NCI-H128 (cell line): ENCODE results near the gene TOLLIP.
"Not testable (repeated sequence)": the region's sequence is repeated elsewhere in the genome, so short reads cannot be mapped to it uniquely, and the experiment has no call there.

ENCODE experiments used
- DNase-seq: peaks from one replicate; lab custom pipeline; 2025; ENCODE audit not compliant: unreplicated experiment; lab: John Stamatoyannopoulos, UW

Gene TOLLIP

DNA sequence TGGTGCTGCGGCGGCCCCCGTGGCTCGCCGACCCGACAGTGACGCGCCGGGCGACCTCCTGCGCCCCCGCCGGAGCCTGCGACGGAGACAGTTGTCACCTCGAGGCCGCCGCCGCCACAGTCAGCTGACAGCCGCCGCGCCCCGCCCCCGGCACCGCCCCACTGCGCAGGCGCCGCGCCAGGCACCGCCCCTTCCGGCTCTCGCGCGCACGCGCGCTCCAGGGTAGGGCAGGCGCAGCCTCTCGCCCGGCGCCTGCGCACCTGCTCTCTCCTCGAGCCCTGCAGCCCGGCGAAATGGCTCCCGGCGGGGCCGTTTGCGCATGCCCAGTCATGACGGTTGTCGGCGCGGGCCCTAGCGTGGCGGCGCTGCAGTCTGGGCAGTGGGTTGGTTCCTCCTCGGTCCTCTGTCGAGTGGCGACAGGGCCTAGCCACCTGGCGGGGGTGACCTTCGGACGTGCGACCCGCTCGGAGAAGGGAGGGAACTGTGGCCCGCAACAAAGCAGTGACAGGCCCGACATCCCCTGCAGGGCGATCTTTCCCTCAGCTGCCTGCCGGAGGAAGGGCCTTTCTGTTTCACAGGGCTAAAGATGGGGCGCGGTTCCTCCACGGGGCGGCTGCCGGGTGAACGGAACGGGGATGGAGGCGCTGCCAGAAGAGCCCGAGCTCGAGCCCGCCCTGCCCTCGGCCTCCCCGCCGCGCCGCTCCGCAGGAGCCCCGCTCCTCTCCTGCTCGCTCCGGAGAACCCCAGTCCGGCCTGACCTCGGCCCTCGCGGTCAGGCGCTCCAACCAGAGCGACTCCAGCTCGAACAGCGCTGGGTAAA is at the start of gene TOLLIP:
Gene TOLLIP (minus strand): TSS at position 135 of the 820 bp plus-strand sequence. CDS start 134 bp downstream, at position 1.
- peak; percentile 85 for DNase-seq

DNA sequence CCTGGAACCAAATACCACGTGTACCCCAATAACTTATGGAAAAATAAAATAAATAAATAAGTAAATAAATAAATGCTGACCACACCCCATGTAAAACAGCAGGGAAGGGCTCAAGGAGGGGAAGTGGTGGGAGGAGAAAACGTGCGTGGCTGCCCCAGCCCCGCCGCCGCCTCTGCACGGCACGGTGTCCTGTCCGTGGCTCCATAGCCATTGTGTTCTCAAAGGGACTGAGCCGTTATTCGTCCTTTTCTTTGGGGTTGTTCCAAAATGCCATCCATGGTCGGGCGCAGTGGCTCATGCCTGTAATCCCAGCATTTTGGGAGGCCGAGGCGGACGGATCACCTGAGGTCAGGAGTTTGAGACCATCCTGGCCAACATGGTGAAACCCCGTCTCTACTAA is 49.5 kb upstream of the TOLLIP start:
- DNase-seq = not testable (repeated sequence)

DNA sequence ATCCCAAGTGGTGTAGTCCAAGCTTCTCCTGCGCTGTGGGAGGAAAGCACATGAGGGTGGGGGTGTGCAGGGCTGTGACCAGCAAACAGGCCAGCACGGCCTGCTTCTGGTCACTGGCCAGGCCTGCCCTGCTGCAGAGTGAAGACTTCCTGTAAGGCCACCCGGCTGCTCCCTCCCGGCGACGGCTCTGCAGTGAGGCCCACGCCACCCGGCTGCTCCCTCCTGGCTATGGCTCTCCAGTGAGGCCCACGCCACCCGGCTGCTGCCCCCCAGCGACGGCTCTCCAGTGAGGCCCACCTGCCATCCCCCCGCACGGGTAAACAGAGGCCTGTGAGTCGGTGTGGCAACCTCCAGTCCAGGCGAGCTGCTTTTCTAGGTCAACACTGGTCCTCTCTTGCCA is 48.9 kb upstream of the TOLLIP start:
- no peak for DNase-seq

DNA sequence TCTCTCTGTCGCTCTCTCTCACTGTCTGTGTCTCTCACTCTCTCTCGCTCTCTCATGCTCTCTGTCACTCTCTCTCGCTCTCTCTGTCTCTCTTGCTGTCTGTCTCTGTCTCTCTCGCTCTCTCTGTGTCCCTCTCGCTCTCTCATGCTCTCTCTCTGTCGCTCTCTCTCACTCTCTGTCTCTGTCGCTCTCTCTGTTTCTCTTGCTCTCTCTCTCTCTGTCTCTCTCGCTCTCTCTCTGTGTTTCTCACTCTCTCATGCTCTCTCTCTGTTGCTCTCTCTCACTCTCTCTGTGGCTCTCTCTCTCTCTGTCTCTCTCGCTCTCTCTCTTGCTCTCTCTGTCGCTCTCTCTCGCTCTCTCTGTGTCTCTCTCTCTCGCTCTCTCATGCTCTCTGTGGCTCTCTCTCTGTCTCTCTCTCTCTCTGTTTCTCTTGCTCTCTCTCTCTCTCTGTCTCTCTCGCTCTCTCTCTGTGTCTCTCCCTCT is 47.1 kb upstream of the TOLLIP start:
- DNase-seq = no peak

DNA sequence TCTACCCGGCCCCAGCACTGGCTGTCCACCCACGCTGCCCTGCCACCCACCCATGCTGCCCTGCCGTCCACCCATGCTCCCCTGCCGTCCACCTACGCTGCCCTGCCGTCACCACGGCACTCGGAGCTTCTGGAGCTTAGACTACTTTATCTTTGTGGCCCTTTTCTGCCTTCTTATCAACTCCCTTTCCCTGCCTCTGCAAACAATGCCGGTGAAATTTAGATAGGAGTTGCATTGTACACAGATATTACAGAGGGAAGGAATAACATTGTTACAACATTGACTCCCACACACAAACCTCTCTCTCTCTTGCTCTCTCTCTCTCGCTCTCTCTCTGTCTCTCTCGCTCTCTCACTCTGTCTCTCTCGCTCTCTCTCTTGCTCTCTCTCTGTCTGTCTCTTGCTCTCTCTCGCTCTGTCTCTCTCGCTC is 46.6 kb upstream of the TOLLIP start:
- no peak for DNase-seq

DNA sequence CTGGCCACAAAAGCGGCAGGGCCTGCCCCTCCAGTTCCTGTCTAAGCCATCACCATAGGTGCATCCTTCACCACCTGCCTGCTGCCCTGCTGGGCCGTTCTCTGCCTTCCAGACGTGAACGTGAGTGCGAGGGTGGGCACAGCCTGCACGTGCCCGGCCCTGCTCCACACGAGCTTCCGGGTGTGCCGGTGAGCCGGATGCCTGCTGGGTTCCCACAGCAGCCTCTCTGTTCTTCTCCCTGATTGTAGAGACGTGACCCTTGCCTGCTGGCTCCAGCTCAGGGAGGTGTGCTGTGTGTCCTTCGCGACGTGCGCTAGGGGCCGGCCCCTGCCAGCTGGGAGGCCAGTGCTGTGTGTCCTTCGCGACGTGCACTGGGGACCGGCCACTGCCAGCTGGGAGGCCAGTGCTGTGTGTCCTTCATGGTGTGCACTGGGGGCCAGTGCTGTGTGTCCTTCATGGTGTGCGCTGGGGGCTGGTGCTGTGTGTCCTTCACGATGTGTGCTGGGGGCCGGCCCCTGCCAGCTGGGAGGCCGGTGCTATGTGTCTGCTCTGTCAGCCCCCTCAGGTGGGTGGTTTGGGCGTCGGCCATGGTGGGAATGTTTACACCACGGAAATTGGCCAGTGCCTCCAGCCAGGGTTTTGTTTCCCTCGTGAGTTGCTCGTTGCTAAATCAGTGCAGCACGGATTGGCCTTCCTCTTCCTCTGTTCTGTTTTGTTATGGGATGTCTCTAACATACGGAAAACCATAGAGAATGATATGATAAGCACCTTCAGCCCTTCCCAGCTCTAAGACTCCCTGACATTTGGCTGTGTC is 44.9 kb upstream of the TOLLIP start:
- DNase-seq = no peak

DNA sequence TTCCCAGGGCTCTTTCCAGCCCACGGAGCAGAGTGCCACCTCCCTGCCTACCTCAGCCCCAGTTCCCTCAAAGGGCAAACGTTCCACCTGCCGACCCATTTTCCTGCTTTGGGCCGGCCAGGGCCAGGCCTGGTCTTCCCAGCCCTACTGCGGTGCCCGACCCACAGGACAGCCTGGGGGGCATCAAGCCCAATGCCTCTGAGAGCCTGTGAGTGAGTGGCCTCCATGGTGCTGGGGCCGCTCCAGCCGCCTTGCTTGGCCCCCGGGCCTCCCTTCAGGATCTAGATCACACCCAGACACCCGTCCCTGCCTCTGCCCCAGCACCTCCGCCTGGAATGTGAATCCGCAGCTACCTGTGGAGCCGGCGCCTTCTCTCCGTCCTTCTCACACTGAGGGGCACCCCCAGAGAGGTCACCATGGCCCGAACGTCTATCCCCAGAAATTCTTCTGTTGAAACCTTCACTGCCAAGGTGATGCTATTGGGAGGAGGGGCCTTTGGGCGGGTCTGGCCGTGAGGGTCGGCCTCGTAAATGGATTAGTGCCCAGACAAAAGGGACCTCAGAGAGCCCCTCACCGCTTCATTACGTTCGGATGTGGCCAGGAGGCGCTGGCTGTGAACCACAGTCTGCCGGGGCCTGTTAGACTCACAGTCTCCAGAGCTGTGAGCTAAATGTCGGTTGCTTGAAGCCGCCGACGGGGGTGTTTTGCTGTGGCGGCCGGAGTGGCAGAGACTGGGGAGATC is 44.1 kb upstream of the TOLLIP start:
- no peak for DNase-seq

DNA sequence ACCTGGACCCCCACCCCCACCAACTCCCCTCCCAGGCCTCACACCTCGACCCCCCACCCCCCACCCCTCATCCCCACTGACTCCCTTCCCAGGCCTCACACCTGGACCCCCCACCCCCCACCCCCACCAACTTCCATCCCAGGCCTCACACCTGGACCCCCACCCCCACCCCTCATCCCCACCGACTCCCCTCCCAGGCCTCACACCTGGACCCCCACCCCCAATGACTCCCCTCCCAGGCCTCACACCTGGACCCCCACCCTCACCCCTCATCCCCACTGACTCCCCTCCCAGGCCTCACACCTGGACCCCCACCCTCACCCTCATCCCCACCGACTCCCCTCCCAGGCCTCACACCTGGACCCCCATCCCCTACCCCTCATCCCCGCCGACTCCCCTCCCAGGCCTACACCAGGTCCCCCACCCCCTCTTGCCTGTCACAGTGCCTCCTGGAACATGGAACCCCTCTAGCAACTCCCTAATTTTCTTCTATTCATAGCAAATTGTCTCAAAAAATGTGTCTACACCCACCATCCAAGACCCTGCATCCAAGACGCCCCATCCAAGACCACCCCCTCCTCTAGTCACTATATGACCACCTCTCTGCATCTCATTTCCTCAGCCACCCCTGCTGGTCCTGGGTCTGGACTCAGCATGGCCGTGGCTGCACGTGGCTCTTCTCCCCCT is 43.4 kb upstream of the TOLLIP start:
- no peak for DNase-seq

DNA sequence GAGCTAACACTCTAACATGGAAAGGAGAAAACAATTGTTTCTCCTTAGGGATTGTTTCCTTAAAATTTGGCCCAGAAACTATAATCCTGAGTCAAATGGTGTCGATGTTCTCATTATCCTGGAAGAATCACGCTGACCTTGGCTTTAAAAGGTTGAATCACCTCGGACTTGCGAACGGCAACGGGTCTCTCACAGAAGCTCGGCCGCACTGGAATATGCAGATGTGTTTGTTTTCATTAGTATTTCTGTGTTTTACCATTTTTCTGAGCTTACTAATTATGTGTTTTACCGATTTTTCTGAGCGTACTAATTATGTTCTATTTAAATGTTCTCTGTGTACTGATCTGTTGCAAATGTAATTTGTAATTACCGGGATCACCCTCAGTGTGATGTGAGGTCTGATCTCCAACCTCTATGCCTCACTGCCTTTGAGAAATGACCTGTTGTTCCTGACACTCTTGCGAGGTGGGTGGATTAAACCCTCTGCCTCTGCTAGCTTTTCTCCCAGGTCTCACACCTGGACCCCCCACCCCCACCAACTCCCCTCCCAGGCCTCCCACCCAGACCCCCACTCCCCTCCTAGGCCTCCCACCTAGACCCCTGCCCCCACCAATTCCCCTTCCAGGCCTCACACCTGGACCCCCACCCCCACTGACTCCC is 42.0 kb upstream of the TOLLIP start:
- DNase-seq = no peak

DNA sequence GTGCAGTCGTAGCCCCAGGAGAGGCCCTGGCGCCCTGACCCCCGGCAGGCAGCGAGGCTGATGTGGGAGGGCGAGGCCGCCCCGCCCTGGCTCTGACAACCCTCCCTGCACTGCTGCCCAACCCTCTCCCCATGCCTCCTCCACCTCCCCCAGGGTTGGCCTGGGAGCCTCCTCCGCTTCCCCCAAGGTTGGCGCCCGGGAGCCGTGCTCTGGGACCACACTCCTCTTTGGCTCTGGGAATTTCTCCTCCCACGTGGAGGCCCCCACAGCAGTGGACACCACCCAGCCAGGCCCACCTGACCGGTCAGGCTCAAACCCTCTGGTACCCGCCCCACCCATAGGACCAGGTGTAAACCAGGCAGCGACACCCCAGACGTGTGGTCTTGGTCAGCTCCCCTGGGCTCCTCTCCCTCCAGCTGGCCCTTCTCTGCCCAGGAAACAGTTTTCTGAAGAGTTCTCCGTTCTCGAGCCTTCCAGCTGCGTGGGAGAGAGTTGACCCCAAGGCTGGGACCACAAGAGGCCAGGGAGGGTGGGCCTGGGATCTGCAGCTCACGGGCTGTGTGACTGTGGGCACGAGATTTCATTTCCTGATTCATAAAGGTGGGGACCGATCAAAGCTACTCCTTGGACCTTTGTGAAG is 40.8 kb upstream of the TOLLIP start:
- no peak for DNase-seq

DNA sequence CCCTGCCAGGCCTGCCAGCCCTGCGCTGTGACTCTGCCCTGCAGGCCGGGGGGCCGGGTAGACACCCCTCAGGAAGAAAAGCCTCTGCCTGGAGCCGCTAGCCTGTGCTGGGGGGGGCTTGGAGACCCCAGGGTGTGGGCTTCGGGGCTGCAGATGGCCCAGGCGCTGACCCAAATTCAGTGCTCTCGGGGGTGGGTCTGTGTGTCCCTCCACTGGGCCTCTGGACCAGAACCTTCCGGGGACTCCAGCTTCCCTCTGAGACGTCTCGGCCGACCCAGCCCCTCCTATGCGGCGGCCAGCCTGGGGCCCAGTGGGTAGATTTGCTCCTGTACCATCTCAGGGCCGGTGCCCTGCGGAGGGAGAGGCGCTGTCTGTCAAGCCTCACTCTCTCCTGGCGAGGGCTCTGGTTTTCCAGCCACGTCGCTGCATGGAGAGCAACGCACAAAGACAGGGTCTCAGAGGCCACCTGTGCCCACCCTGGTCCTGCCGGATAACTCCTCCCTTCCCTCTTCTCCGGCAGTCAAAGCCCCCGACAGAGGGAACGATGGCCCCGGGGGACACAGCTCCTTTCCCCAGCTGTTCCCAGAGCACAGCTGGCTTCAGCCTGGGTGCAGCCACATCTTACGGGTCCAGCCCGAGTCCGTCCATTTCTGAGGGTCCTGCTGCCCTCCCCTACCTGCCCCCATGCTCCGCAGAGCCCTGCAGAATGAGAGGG is 40.1 kb upstream of the TOLLIP start:
- DNase-seq = no peak

DNA sequence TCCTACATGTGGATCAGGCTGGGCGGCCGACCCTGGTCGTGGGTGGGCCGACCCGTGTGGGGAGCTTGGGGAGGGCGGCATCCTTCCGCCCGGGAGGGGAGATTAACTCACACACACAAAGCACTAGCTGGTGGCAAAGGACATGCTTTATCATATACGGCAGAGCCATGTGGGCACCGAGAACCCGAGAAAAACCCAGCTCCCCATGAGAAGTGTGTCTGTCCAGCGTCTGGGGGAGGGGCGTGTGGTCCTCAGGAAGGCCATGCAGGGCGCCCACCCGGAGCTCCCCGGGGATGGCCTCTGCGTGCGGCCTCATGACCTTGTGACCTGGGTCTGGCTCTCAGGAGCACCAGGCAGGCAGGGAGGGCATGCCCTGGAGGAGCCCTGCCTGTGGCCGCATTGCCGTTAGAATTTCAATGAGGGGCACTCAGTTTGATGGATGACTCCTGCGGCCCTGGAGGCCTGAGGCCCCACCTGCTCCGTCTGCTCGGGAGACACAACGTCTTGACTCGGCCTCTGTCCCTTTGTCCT is 39.4 kb upstream of the TOLLIP start:
- no peak for DNase-seq

DNA sequence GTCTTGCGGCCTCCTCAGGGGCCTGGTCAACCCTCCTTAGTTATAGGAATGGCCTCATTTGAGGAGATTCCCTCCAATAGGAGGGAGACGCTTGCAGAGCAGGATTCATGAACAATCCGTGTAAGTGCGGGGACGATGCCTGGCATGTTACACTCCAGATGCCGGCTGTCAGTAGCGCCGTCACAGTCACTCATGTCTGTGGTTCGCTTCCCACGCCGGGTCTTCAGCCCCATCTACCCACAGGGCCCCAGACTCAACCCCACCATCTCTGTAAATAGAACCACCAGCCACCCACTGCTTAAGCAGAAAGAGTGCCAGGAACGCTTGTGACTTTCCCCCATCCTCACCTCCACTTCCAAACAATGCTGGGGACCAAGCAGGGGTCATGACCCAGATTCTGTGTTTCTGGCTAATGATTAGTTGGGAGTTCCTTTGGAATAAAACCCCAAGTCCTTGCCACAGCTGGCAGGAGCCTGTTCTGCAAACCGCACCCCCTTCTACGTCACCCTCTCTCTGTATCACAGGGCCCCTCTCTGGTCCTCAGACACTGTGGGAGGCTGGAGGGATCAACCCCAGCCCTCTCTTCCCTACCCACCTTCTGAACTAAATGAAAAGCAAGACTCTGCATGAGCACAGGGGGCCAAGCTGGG is 38.8 kb upstream of the TOLLIP start:
- no peak for DNase-seq

DNA sequence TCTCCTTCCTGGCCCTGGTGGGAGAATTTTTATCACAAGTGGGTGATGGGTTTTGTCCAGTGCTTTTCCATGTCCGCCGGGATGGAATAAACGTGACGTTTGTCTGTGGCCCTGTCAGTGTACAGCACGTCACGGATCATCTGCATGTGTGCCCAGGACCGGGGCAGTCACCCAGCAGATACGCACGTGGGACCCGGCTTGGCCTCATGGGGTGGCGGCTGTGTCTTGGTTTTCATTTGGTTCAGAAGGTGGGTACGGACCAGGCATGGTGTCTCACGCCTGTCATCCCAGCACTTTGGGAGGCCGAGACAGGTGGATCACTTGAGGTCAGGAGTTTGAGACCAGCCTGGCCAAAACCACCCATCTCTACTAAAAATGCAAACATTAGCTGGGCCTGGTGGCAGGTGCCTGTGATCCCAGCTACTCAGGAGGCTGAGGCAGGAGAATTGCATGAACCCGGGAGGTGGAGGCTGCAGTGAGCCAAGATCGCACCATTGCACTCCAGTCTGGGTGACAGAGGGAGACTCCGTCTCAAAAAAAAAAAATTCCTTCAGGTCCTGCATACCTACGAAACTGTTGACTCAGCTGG is 38.1 kb upstream of the TOLLIP start:
- DNase-seq = not testable (repeated sequence)

DNA sequence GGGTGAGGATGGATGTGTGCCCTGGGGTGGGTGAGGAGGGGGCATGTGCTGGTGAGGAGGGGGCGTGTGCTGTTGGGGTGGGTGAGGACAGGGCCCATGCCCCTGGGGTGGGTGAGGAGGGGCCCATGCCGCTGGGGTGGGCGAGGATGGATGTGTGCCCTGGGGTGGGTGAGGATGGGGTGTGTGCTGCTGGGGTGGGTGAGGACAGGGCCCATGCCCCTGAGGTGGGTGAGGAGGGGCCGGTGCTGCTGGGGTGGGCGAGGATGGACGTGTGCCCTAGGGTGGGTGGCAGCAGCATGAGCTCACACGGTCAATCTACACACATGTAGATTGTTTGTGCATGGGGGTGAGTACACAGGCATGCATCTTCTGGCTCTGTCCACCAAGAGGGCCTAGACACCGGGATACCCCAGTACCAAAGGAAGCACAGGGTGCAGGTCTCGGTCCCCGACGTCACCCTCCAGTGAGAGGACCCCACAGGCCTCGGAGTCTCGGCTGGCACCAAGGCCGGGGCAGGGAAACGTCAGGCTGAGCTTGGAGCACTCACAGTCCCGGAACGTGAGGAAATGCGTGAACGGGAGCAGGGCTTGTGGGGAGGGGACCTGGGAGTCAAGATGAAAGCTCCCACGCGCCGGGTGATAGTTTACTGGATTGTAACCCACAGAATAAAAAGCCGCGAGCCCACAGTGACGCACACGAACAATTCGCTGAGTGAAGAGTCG is 37.4 kb upstream of the TOLLIP start:
- no peak for DNase-seq

DNA sequence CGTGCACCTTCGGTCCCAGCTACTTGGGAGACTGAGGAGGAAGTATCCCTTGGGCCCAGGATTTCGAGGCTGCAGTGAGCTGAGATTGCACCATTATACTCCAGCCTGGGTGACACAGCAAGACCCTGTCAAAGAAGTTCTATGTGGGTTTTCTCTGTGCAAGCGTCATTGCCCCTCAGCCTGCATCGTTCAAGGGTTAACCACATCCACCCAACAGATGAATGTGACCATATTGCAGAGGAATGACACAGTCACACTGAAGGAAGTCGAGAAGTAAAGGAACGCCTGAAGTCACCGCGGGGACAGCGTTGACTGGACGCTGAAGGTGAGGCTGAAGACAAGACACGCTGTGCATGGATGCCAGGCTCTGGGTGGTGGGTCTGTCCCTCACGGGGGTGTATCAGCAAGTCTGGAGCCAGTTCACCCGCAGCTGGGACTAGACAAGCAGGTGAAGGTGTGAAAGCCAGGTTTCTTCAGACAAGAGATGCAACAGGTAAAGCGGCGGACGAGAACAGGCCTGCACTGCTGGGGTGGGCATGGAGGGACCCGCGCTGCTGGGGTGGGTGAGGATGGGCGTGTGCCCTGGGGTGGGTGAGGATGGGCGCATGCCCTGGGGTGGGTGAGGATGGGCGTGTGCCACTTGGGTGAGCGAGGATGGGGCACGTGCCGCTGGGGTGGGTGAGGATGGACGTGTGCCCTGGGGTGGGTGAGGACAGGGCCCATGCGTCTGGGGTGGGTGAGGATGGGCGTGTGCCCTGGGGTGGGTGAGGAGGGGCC is 36.5 kb upstream of the TOLLIP start:
- no peak for DNase-seq
